HG02938 (cell line): ENCODE measurements around the gene FBXO42.
"Not testable (repeated sequence)": the region's sequence is repeated elsewhere in the genome, so short reads cannot be mapped to it uniquely, and the experiment has no call there.

Experiments used
- ATAC-seq: cut with Tn5 transposase; IDR thresholded peaks from one replicate; pipeline ENCODE4 v1.9.1; 2021; ENCODE audit warnings: mild to moderate bottlenecking, moderate library complexity; ENCODE audit not compliant: unreplicated experiment

Gene FBXO42

DNA sequence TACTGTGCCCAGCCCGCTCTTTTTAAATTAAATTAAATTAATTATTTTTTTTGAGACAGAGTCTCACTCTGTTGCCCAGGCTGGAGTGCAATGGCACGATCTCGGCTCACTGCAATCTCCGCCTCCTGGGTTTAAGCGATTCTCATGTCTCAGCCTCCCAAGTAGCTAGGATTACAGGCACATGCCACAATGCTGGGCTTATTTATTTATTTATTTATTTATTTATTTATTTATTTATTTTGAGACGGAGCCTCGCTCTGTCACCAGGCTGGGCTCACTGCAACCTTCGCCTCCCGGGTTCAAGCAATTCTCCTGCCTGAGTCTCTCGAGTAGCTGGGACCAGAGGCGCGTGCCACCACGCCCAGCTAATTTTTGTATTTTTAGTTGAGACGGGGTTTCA lies 129.6 kb downstream of the FBXO42 start:
- ATAC-seq: not testable (repeated sequence)

DNA sequence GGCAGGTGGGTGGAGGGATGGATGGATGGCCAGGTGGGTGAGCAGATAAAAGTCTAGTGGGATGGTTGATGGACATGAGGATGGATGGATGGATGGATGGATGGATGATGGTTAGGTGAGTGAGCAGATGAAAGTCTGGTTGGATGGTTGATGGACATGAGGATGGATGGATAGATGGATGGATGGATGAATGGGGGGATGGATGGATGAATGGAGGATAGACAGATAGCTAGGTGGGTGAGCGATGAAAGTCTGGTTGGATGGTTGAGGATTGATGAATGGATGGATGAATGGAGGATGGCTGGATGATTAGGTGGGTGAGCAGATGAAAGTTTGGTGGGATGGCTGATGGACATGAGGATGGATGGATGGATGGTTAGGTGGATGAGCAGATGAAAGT lies 130.8 kb downstream of the FBXO42 start:
- no peak for ATAC-seq

GRCh38 chr1:16219968-16220500 lies 132.2 kb downstream of the FBXO42 start:
- ATAC-seq: no peak

DNA sequence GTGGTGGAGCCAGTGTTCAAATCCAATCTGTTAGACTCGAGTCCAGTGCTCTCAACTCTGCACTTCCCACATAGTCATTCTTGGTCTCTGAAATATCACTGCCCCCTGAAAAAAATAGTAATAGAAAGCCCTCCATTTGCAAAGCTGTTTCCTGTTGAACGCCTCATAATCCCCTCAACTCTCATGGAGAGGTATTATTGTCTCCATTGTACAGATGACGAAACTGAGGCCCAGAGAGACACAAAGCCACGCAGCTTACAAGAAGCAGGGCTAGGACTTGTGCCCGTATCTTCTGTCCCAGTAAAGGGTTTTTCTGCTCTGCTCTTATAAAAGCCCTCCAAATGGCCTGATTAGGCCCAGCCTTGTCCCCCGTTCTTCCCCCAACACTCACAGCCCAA lies 133.6 kb downstream of the FBXO42 start:
- no peak for ATAC-seq

- ATAC-seq: no peak
Observed at GRCh38 chr1:16218014-16218673, 134.1 kb downstream of the FBXO42 start.

DNA sequence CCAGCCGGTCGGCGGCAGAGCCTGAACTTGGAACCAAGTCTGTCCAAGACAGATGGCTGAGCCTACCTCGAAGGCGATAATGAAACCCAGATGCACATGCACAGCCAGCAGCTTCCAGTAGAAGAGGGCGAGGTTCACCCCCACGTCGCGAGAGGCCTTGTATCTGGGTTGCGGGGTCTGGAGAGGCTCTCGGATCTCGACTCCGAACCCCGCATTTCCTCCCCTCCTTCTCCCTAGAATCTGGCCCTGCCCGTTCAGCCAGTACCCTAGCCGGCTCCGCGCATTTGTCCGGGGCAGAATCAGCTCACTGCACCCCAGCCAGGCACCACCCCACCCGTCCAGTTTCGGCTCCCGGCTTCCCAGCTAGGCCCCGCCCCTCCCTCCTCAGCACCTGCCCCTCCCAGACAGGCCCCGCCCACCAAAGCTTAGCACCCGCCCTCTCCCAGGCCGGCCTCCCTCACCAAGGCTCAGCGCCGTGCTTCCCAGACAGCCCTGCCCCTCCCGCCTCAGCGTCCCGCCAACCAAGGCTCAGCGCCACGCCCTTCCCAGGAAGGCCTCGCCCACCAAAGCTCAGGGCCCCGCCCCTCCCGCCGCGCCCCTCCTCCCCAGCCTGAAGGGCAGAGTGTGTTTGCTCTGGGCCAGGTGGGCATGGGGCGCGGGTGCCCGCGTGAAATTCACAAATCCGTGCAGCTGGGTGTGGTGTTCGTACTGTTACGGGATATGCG lies 135.1 kb downstream of the FBXO42 start:
- no peak for ATAC-seq

DNA sequence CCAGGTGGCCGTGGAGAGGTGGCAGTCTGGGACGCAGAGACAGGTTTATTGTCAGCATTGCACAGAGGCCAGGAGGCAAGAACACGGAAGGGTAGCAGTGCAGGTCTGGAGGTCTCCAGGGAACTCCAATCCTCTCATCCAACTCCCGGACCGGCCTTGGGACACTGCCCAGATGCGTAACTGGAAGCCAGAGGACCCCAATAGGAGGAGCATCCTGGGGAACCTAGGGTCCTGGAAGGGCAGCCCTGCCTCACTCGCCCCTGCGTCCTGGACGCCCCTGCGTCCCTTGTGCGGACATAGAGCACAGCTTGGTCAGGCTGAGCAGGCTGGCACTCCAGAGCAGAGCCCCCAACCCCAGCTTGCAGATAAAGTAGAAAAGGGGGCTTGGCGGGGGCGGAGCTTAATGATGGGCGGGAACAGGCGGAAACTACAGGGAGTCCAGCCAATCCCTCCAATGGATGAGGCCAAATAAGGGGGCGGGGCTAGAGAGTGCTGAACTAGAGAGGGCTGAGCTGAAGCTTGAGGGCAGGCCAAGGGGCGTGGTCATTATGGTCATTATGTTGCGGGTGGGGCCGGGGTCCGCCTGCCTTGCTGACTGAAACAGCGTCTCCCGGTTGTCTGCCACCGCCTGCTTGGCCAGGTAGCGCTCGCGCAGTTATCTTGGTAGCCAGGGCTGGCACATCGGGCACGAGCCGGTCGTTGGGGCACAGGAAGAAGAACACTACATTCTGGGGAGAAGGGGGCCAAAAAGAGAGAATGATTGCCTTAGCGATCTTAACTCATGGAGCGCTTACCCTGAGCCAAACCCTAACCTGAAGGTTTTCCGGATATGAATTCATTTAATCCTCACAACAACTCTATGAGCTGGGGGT lies 136.2 kb downstream of the FBXO42 start:
- ATAC-seq: no peak

- ATAC-seq: not testable (repeated sequence)
Observed at GRCh38 chr1:16215240-16215639, 137.0 kb downstream of the FBXO42 start.

DNA sequence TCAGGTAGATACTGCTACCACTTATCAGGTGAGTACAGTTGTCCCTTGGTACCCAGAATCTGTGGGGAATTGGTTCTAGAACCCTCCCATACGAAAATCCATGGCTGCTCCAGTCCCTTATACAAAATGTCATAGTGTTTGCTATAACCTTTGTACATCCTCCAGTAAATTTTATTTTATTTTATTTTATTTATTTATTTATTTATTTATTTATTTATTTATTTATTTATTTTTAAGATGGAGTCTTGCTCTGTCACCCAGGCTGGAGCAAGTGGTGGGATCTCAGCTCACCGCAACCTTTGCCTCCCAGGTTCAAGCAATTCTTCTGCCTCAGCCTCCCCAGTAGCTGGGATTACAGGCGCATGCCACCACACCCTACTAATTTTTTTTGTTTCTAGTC lies 138.7 kb downstream of the FBXO42 start:
- not testable (repeated sequence) for ATAC-seq

DNA sequence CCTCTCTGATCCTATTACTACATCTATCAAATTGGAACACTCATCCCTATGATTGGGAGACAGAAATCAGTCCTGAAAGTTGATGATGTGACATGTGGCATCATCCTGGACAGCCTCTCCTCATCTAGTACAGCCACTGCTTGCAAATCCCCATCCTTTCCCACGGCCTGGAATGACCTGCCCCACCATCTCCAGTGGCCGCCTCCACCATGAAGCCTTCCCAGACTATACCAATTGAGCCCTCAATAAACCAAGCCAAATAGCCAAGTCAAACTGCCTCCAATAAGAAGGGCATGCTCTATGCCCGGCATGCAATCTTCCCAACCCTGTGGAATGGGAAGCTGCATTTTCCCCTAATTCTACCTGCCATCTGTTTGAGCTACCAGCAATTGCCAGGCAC lies 139.3 kb downstream of the FBXO42 start:
- ATAC-seq: no peak

DNA sequence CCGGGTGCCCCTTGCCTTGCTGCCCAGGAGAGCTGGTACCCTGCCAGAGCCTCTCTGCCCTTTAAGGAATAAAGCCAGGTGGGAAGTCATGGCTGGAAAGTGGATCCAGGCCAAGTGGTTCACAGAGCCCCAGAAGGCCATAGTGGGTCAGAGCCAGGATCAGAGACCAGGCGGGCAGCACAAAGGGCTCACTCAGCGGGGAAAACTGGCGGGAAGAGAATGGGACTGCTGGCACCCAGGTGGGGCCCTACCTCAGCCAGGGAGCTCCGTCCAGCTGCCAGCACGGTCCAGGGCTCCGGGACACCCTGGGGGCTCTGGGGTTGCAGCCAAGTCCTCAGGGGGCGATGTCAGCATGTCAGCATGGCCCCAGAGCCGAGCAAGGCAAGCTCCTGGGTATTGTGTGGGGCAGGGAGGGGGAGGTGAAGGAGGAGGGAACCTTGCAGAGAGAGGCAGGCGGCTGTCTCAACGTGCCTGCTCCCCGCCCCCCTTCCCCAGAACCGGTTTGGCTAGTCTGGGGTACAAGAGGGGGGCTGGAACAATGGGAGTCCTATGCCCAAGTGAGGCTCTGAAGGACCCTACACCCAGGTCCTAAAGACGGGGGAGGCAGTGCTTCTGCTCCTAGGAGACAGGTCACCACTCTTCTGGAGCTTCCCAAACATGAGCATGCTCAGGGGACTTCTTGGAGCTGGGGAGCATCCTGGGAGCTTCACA lies 139.9 kb downstream of the FBXO42 start, which contains the start of gene ARHGEF19:
ARHGEF19 (minus strand) TSS at position 402 of the 711 bp plus-strand sequence. CDS start 3,598 bp downstream, outside the sequence.
- ATAC-seq: no peak

GRCh38 chr1:16211824-16212223 lies 140.5 kb downstream of the FBXO42 start:
- ATAC-seq: no peak

DNA sequence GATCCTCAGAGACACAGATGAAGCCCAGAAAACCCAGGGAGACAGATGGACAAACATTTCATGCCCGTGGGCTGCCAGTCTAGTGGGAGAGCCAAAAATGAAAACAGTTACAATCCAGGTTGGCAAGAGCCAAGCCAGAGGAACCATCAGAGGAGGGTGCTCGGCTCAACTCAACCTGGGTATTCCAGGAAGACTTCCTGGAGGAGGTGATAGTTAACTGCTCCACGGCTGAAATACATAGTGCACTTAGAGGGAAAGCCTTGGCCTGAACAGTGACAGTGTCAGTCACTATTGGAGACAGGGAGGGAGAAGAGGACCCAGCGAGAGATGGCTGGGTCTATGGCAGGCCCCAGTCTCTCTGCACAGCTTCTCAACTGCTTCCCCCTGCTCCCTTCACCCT lies 141.7 kb downstream of the FBXO42 start:
- ATAC-seq: no peak

- ATAC-seq: no peak
Observed at GRCh38 chr1:16209847-16210407, 142.4 kb downstream of the FBXO42 start.

- ATAC-seq: no peak
Observed at GRCh38 chr1:16209132-16209846, 143.0 kb downstream of the FBXO42 start.

DNA sequence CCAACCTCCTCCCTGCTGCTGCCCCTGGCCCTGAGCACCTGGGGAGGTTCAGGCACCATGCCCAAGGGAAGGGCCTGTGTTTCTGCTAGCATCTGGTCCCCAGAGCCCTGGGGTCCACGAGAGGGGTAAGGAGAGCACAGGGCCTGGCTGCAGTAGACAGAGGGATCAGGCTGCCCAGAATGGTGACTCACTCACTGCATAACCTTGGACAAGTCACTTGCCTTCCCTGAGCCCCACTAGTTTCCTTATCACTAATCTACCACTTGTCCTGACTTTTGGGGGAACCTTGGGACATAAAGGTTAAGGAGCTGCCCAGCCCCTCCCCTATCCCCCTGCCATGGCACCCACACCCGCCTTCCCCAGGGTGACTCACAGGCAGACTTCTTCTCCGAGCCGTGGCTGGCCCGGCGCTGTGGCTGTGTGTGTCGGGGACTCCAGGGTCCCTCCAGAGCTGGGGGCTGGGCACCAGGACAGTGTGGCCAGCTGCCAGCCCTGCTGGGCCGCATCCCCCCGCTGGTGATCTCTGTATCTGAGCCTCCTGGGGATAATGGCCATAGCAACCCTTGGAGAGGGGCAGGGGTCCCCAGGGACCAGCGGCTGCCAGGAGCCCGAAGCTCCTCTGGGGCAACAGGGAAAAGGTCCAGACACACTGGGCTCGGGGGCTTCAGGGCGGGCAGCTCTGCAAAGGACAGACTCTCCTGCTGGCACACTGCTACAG lies 143.9 kb downstream of the FBXO42 start:
- no peak for ATAC-seq

- ATAC-seq: no peak
Observed at GRCh38 chr1:16207318-16208269, 144.7 kb downstream of the FBXO42 start.
